K562 (cell line): ENCODE measurements around the gene COL13A1. TPM values are rescaled to one million over a fixed set of nuclear protein-coding genes. Genes with fewer than 3 reads are reported as not detected.

ENCODE experiments used
- ATAC-seq: fragments of 200-7000 bp; cut with Tn5 transposase; 3 replicates; pipeline ENCODE4 v1.9.1; 2020; ENCODE audit warnings: moderate library complexity
- BruUV-seq: library from RNA; stranded (reverse); fragments of 400-500 nt; replicated peaks from 2 replicates; lab custom pipeline; 2021; lab: Mats Ljungman, UMichigan
- CTCF ChIA-PET: fragments of 300-600 bp; formaldehyde crosslinking; extraction: SDS; loops from one replicate; lab custom pipeline; 2021; ENCODE audit warnings: low intra/inter-chr PET ratio; lab: Yijun Ruan, JAX
- POLR2A ChIA-PET: fragments of 300-600, 350-650 bp; sonication (Branson Sonifier 250); formaldehyde crosslinking; extraction: SDS; loops from one replicate; lab custom pipeline; 2021; ENCODE audit warnings: antibody characterized with exemption, inconsistent platforms; lab: Yijun Ruan, JAX
- DNase-seq, 4 experiments: peaks; one replicate each; pipeline versions ENCODE4 v3.0.0 to v3.0.0-alpha.2; 2011 to 2018; ENCODE audit warnings: low spot score in 3 of 4, mixed read lengths in 3 of 4; ENCODE audit errors: extremely low read depth in 1 of 4
- FAIRE-seq: peaks from 2 replicates; lab custom pipeline; 2011; peaks lifted over from hg19 to GRCh38; lab: Jason Lieb, UNC
- H2AFZ ChIP-seq: 2 replicates; pipeline ENCODE4 v1.6.0; 2011; ENCODE audit warnings: low read depth, low read length, control low read depth, inconsistent platforms
- H3K27ac ChIP-seq: fragments of 200-600 bp; 3 replicates; pipeline ENCODE4 v1.8.0; 2011; ENCODE audit warnings: low read depth, mild to moderate bottlenecking, control low read depth, inconsistent platforms, low read length, moderate library complexity, mixed read lengths; ENCODE audit errors: extremely low read depth
- H3K27me3 ChIP-seq, 2 experiments: fragments of 300-600 bp in 1 of 2; 2 replicates in 1 of 2; 3 replicates in 1 of 2; pipeline versions ENCODE4 v1.6.0 to v1.8.0; 2011; ENCODE audit warnings: inconsistent platforms in 2 of 2, low read length in 2 of 2, mild to moderate bottlenecking in 1 of 2, mixed read lengths in 1 of 2, moderate library complexity in 1 of 2; ENCODE audit not compliant: control insufficient read depth in 2 of 2, insufficient read depth in 2 of 2
- H3K36me3 ChIP-seq: fragments of 300-600 bp; 3 replicates; pipeline ENCODE4 v1.8.0; 2011; ENCODE audit warnings: mild to moderate bottlenecking, low read length, inconsistent platforms; ENCODE audit not compliant: control insufficient read depth, insufficient read depth
- H3K4me1 ChIP-seq, 2 experiments: fragments of 200-600 bp in 1 of 2; replicated peaks in 1 of 2; 2 replicates in 1 of 2; 3 replicates in 1 of 2; pipeline versions ENCODE4 v1.5.1 to v1.8.0; 2011; ENCODE audit warnings: inconsistent platforms in 2 of 2, low read length in 2 of 2, mild to moderate bottlenecking in 1 of 2, mixed read lengths in 1 of 2, moderate library complexity in 1 of 2; ENCODE audit not compliant: control insufficient read depth in 2 of 2, insufficient read depth in 2 of 2
- H3K4me2 ChIP-seq: 2 replicates; pipeline ENCODE4 v1.6.1; 2011; ENCODE audit warnings: low read length, control low read depth, inconsistent platforms, mixed read lengths; ENCODE audit not compliant: insufficient read depth
- H3K4me3 ChIP-seq: fragments of 200-600 bp; sonication (generic), shearing (Covaris generic); 2 replicates; pipeline ENCODE4 v1.5.1; 2016; ENCODE audit warnings: control low read depth, inconsistent platforms
- H3K79me2 ChIP-seq: fragments of 200-600 bp; 3 replicates; pipeline ENCODE4 v1.8.0; 2011; ENCODE audit warnings: low read length, inconsistent platforms; ENCODE audit not compliant: control insufficient read depth, insufficient read depth
- H3K9ac ChIP-seq, 2 experiments: 2 replicates each; pipeline versions ENCODE4 v1.6.0 to v1.6.1; 2011; ENCODE audit warnings: low read depth in 2 of 2, low read length in 2 of 2, control low read depth in 1 of 2, inconsistent platforms in 1 of 2, mild to moderate bottlenecking in 1 of 2, mixed read lengths in 1 of 2; ENCODE audit not compliant: insufficient read depth in 1 of 2
- H3K9me1 ChIP-seq: one replicate; pipeline ENCODE4 v1.6.0; 2011; ENCODE audit warnings: inconsistent platforms, mild to moderate bottlenecking, low read length, moderate library complexity; ENCODE audit not compliant: control insufficient read depth, insufficient read depth
- H3K9me3 ChIP-seq: replicated peaks from 2 replicates; pipeline ENCODE4 v1.5.1; 2011; ENCODE audit warnings: low read depth, low read length, inconsistent platforms; ENCODE audit not compliant: control insufficient read depth, insufficient read depth
- H4K20me1 ChIP-seq: replicated peaks from 2 replicates; pipeline ENCODE4 v1.6.1; 2011; ENCODE audit warnings: low read length, inconsistent platforms, mixed read lengths; ENCODE audit not compliant: control insufficient read depth, insufficient read depth
- BMI1 ChIP-seq: fragments of 150-350 bp; IDR thresholded peaks from 2 replicates; pipeline ENCODE4 v1.6.1; 2014; ENCODE audit warnings: low read length
- CEBPG ChIP-seq, 3 experiments: fragments of 200-800 bp in 1 of 3; sonication (Bioruptor generic) in 1 of 3; sonication (generic) in 1 of 3; formaldehyde crosslinking in 1 of 3; IDR thresholded peaks in 2 of 3; conservative IDR thresholded peaks in 1 of 3; 2 replicates each; pipeline versions ENCODE4 v1.6.1 to v1.8.0; 2016 to 2022; ENCODE audit warnings: missing compliant biosample characterization in 2 of 3, missing genetic modification characterization in 2 of 3, mild to moderate bottlenecking in 1 of 3, missing genetic modification reagents in 1 of 3
- CREBBP ChIP-seq: IDR thresholded peaks from one replicate; pipeline ENCODE4 v1.6.1; 2012; ENCODE audit warnings: low read depth, mild to moderate bottlenecking, control low read depth, inconsistent platforms, low read length
- EP400 ChIP-seq: fragments of 450-650 bp; IDR thresholded peaks from 2 replicates; pipeline ENCODE4 v1.6.1; 2017; ENCODE audit warnings: antibody characterized with exemption, mild to moderate bottlenecking, moderate library complexity
- KDM4B ChIP-seq, 2 experiments: fragments of 450-650 bp in 1 of 2; sonication (generic) in 1 of 2; IDR thresholded peaks; 2 replicates each; pipeline ENCODE4 v1.6.1; 2016 to 2017; ENCODE audit warnings: borderline replicate concordance in 2 of 2, antibody characterized with exemption in 1 of 2, low read depth in 1 of 2, mild to moderate bottlenecking in 1 of 2
- NCOA4 ChIP-seq: fragments of 450-650 bp; IDR thresholded peaks from 2 replicates; pipeline ENCODE4 v1.6.1; 2018; ENCODE audit warnings: mild to moderate bottlenecking; ENCODE audit not compliant: partially characterized antibody
- OTX1 ChIP-seq: fragments of 450-650 bp; formaldehyde crosslinking; IDR thresholded peaks from 2 replicates; pipeline ENCODE4 v1.4.0; 2022; ENCODE audit warnings: mild to moderate bottlenecking
- PTRF ChIP-seq: fragments of 450-650 bp; IDR thresholded peaks from 2 replicates; pipeline ENCODE4 v1.6.1; 2016; ENCODE audit warnings: mild to moderate bottlenecking, missing genetic modification characterization, missing compliant biosample characterization
- SREBF2 ChIP-seq: sonication (generic); formaldehyde crosslinking; IDR thresholded peaks from 2 replicates; pipeline ENCODE4 v1.4.0; 2020; ENCODE audit warnings: mild to moderate bottlenecking, missing genetic modification reagents
- ZNF12 ChIP-seq: sonication (generic); formaldehyde crosslinking; IDR thresholded peaks from 2 replicates; pipeline ENCODE4 v1.4.0; 2020; ENCODE audit warnings: mild to moderate bottlenecking, missing genetic modification reagents
- ZNF384 ChIP-seq: IDR thresholded peaks from 2 replicates; pipeline ENCODE4 v1.6.1; 2012; ENCODE audit warnings: low read depth, low read length, improper control_type of control experiment
- WGBS: fragments of 100-300 bp; shearing (Covaris generic); methylation state at CpG from one replicate; pipeline ENCODE4 v1.1.6; 2016; ENCODE audit warnings: low coverage, mixed read lengths; ENCODE audit not compliant: insufficient coverage; ENCODE audit errors: missing lambda C conversion rate; 5-methylcytosine and 5-hydroxymethylcytosine counted together
- in situ Hi-C: fragments of 300-500 bp; cut with MboI; formaldehyde crosslinking; loops from 4 replicates; pipeline ENCODE4 v1.15.0; 2018; ENCODE audit warnings: inconsistent platforms, mixed read lengths
- intact Hi-C: fragments of 100-400 bp; cut with micrococcal nuclease; formaldehyde crosslinking; loops from 2 replicates; pipeline ENCODE4 v1.14.2; 2022
- polyA plus RNA-seq, 8 experiments: library from polyadenylated mRNA; depleted of rRNA in 4 of 8; stranded (reverse) in 5 of 8; unstranded in 3 of 8; fragments of >200 nt; fragmentation: Nextera tagmentation in 2 of 8; fragmentation: Illumina TruSeq in 1 of 8; extraction: Ambion mirVana in 2 of 8; extraction: Trizol in 1 of 8; gene quantifications; 2 replicates each; pipeline versions ENCODE4 v1.2.1 to v1.2.3, GENCODE V29; 2011 to 2014; ENCODE audit warnings: inconsistent platforms in 1 of 8, missing spikeins in 1 of 8
- total RNA-seq, 7 experiments: library from RNA; depleted of rRNA in 6 of 7; stranded (reverse); fragments of >200 nt in 6 of 7; fragmentation: Illumina TruSeq in 2 of 7; extraction: Trizol in 2 of 7; gene quantifications; 2 replicates each; pipeline versions ENCODE4 v1.2.1 to v1.2.3, GENCODE V29; 2011 to 2021; ENCODE audit warnings: low replicate concordance in 1 of 7
- TF ChIP-seq, protein P1 (sequence below): sonication (generic); formaldehyde crosslinking; IDR thresholded peaks from 2 replicates; pipeline ENCODE4 v1.5.0; 2020; ENCODE audit warnings: missing genetic modification reagents
- TF ChIP-seq, protein P2 (sequence below): fragments of 200-800 bp; sonication (Bioruptor generic); IDR thresholded peaks from 2 replicates; pipeline ENCODE4 v1.6.1; 2017; ENCODE audit warnings: missing genetic modification characterization, missing compliant biosample characterization

COL13A1 gene
- total and polyA plus RNA-seq, 9 of the 15 experiments (the other 6 are each of a cell fraction or from before 2014, with no cell fraction given): not detected

DNA sequence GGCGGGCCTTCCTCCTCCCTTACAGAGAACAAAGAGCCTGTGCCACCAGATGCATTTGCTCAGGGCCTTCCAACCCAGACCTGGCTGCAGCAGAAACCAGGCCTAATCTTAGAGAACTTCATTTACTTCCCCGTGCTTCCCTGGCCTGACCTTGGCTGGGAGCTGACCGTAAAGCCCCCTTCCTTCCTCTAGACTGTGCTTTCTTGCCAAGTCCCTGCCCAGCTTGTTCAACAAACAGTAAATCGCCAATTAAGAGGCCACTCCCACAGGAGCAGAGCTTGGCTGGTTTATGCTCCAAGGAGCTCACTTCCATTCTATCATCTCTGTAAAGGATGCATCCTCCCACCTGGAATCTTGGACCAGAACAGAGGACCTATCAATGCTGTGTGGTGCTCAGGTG lies 110.9 kb downstream of the COL13A1 start:
- BruUV-seq: no TSS peak
- CTCF ChIA-PET: no interaction called here

More for the DNA sequence above, 110.9 kb downstream of the COL13A1 start:
- POLR2A ChIA-PET: interaction anchor here (0.6 kb wide), 1 partner anchor 29 kb away, joined by 3 read pairs; no protein-coding TSS in a partner anchor
- Histone ChIP-seq H3K4me2 (no peak overlapping the region), H3K9ac (no peak overlapping the region), H3K27ac (no peak overlapping the region), H3K4me3 (no peak overlapping the region), H3K36me3 (no peaks in the 10 kb centered on the region), H4K20me1 (peaks cover 19% of the 10 kb centered on the region), H3K79me2 (no peaks in the 10 kb centered on the region), H3K4me1 (0 out of 5 replicates have a peak, but pooled peaks cover 0 to 3% of the 10 kb centered on the region in 2 experiments), H3K9me1 (no peaks in the 10 kb centered on the region), H2AFZ (no peak overlapping the region), H3K27me3 (peaks cover 5 to 46% of the 10 kb centered on the region in 2 experiments; a peak in 3 of 5 replicates), H3K9me3 (no peaks in the 10 kb centered on the region)
- in situ Hi-C loops: no loop called here
- 4% methylated on average over 3 of the region's 4 CpGs for WGBS
- TF ChIP-seq CEBPG (CRISPR knock-in tag; IDR thresholded peaks at IDR 0.05) (no peak), CEBPG (tag; conservative IDR thresholded peaks at IDR 0.05 in 1 of 2, IDR thresholded peaks at IDR 0.05 in 1 of 2) (no peak), EP400 (no peak), NCOA4 (no peak), ZNF384 (no peak), KDM4B (IDR thresholded peaks at IDR 0.05; ENCODE audit: borderline replicate concordance in 2 of 2, low read depth in 1 of 2) (no peak), CREBBP (no peak), SREBF2 (CRISPR knock-in tag) (no peak), ZNF12 (no peak), OTX1 (CRISPR knock-in tag) (no peak), BMI1 (no peak), PTRF (tag) (no peak)
- TF ChIP-seq, protein P1, sequence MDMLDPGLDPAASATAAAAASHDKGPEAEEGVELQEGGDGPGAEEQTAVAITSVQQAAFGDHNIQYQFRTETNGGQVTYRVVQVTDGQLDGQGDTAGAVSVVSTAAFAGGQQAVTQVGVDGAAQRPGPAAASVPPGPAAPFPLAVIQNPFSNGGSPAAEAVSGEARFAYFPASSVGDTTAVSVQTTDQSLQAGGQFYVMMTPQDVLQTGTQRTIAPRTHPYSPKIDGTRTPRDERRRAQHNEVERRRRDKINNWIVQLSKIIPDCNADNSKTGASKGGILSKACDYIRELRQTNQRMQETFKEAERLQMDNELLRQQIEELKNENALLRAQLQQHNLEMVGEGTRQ (CRISPR knock-in tag): no peak
- TF ChIP-seq, protein P2, sequence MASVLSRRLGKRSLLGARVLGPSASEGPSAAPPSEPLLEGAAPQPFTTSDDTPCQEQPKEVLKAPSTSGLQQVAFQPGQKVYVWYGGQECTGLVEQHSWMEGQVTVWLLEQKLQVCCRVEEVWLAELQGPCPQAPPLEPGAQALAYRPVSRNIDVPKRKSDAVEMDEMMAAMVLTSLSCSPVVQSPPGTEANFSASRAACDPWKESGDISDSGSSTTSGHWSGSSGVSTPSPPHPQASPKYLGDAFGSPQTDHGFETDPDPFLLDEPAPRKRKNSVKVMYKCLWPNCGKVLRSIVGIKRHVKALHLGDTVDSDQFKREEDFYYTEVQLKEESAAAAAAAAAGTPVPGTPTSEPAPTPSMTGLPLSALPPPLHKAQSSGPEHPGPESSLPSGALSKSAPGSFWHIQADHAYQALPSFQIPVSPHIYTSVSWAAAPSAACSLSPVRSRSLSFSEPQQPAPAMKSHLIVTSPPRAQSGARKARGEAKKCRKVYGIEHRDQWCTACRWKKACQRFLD (CRISPR knock-in tag): no peak
- intact Hi-C loops: loop anchor here (10.0 kb wide), 2 partner anchors 218 to 388 kb away; no protein-coding TSS in a partner anchor
- DNase-seq (no peak), FAIRE-seq (no peak), ATAC-seq (no peak)
